Cardiac septum (tissue), 1 donor: ENCODE measurements around the gene SERPINB4. TPM values are rescaled to one million over a fixed set of nuclear protein-coding genes. Genes with fewer than 3 reads are reported as not detected.
"Not testable (repeated sequence)": the region's sequence is repeated elsewhere in the genome, so short reads cannot be mapped to it uniquely, and the experiment has no call there.

Experiments used
- DNase-seq: peaks from one replicate; pipeline ENCODE4 v3.0.0-alpha.2; 2020; ENCODE audit warnings: low spot score
- intact Hi-C: fragments of 100-400 bp; cut with DNase I; formaldehyde crosslinking; loops from one replicate; pipeline ENCODE4 v1.14.0; 2022
- long read RNA-seq: library from polyadenylated mRNA; unstranded; transcript quantifications from one replicate; pipeline ENCODE4 v2.0.0, GENCODE V29; 2021
- total RNA-seq: library from RNA; stranded (reverse); fragmentation: NEBNext Ultra II Directional; extraction: Animal tissue kit (Norgen Biotek cat#: 25700); gene quantifications from one replicate; pipeline ENCODE4 v1.2.1, GENCODE V29; 2021
- donor health status: DM: no; HTN: no; CAD: no.

Gene SERPINB4
- total RNA-seq: not detected
- long read RNA-seq: 0 reads

DNA sequence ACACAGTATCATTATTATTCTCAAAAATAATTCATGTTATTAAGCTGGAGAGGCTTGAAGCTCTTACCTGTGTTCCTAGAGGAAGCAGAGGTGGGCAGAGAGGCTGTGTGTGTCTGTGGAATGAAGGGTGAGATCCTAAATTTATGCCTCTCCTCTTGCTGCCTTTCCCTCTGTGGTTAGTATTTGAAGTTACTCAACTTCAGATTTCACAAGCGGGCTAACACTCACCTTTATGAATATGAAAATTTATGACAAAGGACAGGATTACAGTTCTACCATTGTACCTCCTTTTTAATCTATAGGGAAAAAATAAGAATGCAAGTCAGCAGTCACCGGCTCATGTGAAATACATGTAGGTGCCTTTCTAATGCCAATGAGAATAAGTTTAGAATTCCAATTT, at the start of gene SERPINB4:
Gene SERPINB4, minus strand, starts transcription at position 115 of the 400 bp plus-strand sequence. CDS start 679 bp downstream, outside the sequence.
- DNase-seq, intact Hi-C loops: not testable (repeated sequence)

GRCh38 chr18:63689064-63689463, 45.0 kb upstream of the SERPINB4 start:
- no peak for DNase-seq
- intact Hi-C loops: no loop called here

- intact Hi-C loops: no loop called here
- DNase-seq: no peak
Observed at GRCh38 chr18:63686871-63687270, 42.8 kb upstream of the SERPINB4 start.

DNA sequence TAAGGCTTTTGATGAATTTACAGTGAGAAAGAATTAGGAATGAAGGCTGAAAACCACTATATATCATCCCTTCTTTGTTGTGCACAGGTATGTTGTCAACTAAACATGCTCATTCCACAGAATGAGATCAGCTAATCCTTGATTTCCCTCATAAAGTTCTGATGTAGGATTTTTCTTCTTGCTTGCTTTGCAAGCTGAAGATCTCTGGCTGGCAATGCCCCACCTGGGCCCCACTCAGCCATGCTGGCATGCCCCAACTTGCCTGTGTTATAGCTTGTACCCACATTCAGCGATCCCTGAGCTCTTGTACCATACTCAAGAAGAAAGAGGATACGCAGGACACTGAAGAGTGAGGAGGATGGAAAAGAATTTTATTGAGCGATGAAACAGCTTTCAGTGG, 40.7 kb upstream of the SERPINB4 start:
- intact Hi-C loops: no loop called here
- DNase-seq: no peak

DNA sequence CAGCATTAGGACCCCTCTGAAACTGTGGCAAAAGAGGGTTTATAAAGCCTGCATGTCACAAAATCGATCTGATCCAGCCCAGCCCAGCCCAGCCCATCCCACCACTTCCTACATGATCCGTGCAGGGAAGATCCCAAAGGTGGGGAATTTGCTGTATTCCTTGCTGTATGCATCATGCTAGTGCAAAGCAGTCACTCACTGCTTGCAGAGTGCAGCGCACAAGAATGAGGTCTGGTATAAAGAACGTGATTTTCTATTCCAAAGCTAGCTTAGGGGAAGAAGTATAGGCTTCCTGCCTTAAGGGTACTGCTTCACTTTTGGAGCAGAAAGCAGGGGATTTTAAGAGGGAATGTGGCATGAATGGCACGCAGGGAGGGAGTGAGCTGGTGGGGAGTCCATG, 39.8 kb upstream of the SERPINB4 start:
- no peak for DNase-seq
- intact Hi-C loops: no loop called here

GRCh38 chr18:63683152-63683551, 39.1 kb upstream of the SERPINB4 start:
- intact Hi-C loops: no loop called here

GRCh38 chr18:63681449-63682340, 37.6 kb upstream of the SERPINB4 start:
- DNase-seq: no peak
- intact Hi-C loops: no loop called here

More at GRCh38 chr18:63683152-63683551, 39.1 kb upstream of the SERPINB4 start:
- no peak for DNase-seq

- intact Hi-C loops: no loop called here
- DNase-seq: no peak
Observed at GRCh38 chr18:63679820-63680606, 36.0 kb upstream of the SERPINB4 start.

DNA sequence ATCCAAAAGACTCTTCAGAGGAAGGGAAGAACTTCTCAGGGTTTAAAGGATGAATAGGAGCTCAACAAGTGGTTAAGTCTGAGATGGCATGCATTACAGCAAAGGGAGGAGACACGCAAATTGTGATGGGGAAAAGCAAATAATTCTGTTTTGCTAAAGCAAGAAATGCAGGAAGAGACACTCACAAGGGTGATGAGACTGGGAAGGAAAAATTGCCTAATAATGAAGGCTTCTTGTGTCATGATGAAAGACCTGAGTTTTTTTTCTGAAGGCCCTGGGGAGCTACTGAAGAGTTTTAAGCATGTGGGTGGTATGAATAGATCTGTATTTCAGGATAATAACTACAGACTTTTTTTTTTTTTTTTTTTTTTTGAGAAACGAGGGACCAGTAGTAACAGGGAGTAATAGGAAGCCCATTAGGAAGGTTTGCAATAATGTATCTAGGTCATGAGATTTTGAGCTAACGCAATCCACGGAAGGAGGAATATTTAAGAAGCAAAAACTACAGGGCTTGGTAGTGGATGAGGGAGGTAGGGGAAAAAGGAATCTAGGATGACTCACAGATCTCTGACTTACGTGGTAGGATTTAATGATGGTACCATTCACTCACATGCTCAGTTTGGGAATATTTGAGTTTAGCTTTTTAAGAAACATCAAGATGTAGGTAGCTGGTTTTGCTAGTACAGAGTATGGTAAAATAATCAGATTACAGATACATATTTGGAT, 33.6 kb upstream of the SERPINB4 start:
- DNase-seq: no peak
- intact Hi-C loops: no loop called here

DNA sequence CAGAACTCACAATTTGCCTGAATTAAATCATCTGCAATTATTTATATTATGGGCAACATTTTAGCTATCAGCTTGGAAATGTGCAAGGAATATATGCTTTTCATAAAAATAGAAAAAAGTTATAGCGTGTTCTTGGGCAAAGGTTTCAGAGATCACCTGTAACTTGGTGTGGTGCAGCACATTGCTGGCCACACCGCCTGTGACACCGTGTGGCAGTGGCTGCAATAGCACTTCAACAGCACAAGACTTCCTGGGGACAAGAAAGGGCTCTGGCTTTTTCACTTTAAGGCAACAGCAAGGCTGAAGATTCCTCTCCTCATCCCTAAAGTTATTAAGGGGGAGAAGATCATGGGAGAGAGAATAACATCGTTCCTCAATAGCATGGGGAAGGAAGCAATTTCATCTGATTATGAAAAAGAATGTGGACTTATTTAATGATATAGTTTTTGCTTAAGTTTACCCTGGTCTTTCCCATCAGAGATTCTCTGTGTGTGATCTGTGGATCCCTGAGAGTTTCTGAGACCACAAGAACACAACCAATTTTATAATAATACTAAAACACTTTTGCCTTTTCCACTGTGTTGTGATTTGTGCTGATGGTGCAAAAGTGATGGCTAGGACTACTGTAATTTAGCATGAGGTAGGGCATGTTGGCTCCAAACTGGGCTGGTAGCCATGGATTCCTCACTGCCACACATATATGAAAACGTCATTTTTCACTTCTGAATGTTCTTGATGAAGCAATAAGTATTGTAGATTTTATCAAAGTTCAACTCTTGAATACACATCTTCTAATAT, 32.7 kb upstream of the SERPINB4 start:
- intact Hi-C loops: no loop called here
- no peak for DNase-seq

DNA sequence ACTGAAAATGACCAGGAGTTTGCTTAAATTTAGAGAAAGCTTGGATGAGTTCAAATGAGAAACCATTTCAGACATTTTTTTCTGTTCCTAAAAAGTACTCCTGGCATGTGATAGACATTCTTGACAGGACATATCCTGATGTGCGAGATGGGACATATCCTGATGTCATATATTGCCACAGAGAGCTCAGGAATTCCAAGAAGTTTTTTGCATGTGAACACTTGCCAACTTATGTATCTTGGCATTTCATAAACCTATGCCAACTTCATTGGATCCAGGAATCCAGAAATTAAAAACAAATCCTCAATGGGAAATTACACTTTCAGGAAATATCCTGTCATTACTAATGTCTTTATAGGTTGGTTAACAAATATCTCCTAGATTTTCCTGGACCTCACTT, 20.5 kb upstream of the SERPINB4 start:
- intact Hi-C loops: no loop called here
- DNase-seq: no peak

DNA sequence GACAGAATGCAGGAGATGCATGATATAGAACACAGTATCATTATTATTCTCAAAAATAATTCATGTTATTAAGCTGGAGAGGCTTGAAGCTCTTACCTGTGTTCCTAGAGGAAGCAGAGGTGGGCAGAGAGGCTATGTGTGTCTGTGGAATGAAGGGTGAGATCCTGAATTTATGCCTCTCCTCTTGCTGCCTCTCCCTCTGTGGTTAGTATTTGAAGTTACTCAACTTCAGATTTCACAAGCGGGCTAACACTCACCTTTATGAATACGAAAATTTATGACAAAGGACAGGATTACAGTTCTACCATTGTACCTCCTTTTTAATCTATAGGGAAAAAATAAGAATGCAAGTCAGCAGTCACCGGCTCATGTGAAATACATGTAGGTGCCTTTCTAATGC, 17.7 kb upstream of the SERPINB4 start, which contains the start of gene SERPINB3:
Gene SERPINB3, minus strand, starts transcription at position 144 of the 400 bp plus-strand sequence. CDS start 677 bp downstream, outside the sequence.
- DNase-seq, intact Hi-C loops: not testable (repeated sequence)

GRCh38 chr18:63658920-63659319, 14.9 kb upstream of the SERPINB4 start:
- intact Hi-C loops, DNase-seq: not testable (repeated sequence)

- intact Hi-C loops: not testable (repeated sequence)
Observed at GRCh38 chr18:63650271-63650670, 6.2 kb upstream of the SERPINB4 start.

DNA sequence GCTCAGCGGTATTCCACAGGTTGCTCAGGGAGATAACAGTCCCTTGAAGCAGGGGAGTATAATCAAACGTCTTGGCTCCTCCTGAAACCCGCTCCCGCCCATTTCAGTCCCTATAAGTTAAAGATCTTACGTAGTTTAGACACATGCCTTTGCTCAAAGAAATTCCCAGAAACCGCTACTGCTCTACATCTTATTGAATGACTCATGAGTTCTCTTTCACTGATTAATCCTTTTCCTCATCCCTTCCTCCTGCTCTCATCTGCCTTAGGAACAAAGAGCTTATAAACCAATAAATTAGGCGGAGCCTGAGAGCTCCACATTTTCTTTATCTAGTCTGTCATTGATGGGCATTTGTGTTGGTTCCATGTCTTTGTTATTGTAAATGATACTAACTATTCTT, 4.2 kb upstream of the SERPINB4 start:
- intact Hi-C loops: no loop called here
- DNase-seq: no peak

More at GRCh38 chr18:63650271-63650670, 6.2 kb upstream of the SERPINB4 start:
- not testable (repeated sequence) for DNase-seq

DNA sequence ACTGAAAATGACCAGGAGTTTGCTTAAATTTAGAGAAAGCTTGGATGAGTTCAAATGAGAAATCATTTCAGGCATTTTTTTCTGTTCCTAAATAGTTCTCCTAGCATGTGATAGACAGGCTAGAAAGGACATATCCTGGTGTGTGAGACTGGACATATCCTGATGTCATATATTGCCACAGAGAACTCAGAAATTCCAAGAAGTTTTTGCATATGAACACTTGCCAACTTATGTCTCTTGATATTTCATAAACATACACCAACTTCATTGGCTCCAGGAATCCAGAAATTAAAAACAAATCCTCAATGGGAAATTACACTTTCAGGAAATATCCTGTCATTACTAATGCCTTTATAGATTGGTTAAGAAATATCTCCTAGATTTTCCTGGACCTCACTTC, 2.9 kb upstream of the SERPINB4 start:
- DNase-seq: no peak
- intact Hi-C loops: no loop called here

- intact Hi-C loops, DNase-seq: not testable (repeated sequence)
Observed at GRCh38 chr18:63644694-63645093, 638 bp upstream of the SERPINB4 start.

- intact Hi-C loops, DNase-seq: not testable (repeated sequence)
Observed at GRCh38 chr18:63642668-63643356, 1.2 kb downstream of the SERPINB4 start.
